ENCODE data around the gene ZNF70.

- TF ChIP-seq CTCF (IDR thresholded peaks at IDR 0.05) (no peak), POLR2AphosphoS5 (IDR thresholded peaks at IDR 0.05; ENCODE audit: low read depth, low read length) (no peak), SIN3A (IDR thresholded peaks at IDR 0.05; ENCODE audit: borderline replicate concordance, insufficient read depth, low read depth, low read length) (no peak)
These were observed 31.3 kb upstream of the ZNF70 start for GRCh38 chr22:23782252-23782651.
